Activated CD4-positive, alpha-beta T cell treated with anti-CD3 and anti-CD28 coated beads for 4 hours (primary cell): ENCODE data around the gene ELAVL4.

Experiments used
- DNase-seq, 2 donors: peaks; one replicate each; pipeline ENCODE4 v3.0.0-alpha.2; 2020

Gene ELAVL4

GRCh38 chr1:50108497-50109059 is at the start of gene ELAVL4:
TSS of gene ELAVL4 (plus strand) at chr1:50108920. CDS start at chr1:50109190, 270 bp downstream.
- DNase-seq: no peak

- DNase-seq: no peak
These were observed 48.4 kb upstream of the ELAVL4 start for GRCh38 chr1:50060279-50060678.

- no peak for DNase-seq
These were observed 41.9 kb upstream of the ELAVL4 start for GRCh38 chr1:50066806-50067205.

- no peak for DNase-seq
These were observed 33.8 kb upstream of the ELAVL4 start for GRCh38 chr1:50074931-50075330.

- DNase-seq: no peak
These were observed 31.4 kb upstream of the ELAVL4 start for GRCh38 chr1:50077273-50077672.

- DNase-seq: no peak
These were observed 27.7 kb upstream of the ELAVL4 start for GRCh38 chr1:50080904-50081586.

GRCh38 chr1:50084389-50084788 is 24.3 kb upstream of the ELAVL4 start:
- no peak for DNase-seq

GRCh38 chr1:50091068-50091467 is 17.7 kb upstream of the ELAVL4 start:
- no peak for DNase-seq

- DNase-seq: no peak
These were observed 13.0 kb upstream of the ELAVL4 start for GRCh38 chr1:50095716-50096115.

- DNase-seq: no peak
These were observed 11.6 kb upstream of the ELAVL4 start for GRCh38 chr1:50097021-50097679.

GRCh38 chr1:50097791-50098190 is 10.9 kb upstream of the ELAVL4 start:
- DNase-seq: no peak

- no peak for DNase-seq
These were observed 10.1 kb upstream of the ELAVL4 start for GRCh38 chr1:50098591-50099021.

GRCh38 chr1:50099654-50100053 is 9.1 kb upstream of the ELAVL4 start:
- no peak for DNase-seq

GRCh38 chr1:50103615-50104081 is 5.1 kb upstream of the ELAVL4 start:
- DNase-seq: no peak

- no peak for DNase-seq
These were observed 3.3 kb upstream of the ELAVL4 start for GRCh38 chr1:50105433-50105832.

- DNase-seq: no peak
These were observed 2.5 kb upstream of the ELAVL4 start for GRCh38 chr1:50106095-50106761.

- no peak for DNase-seq
These were observed 396 bp downstream of the ELAVL4 start for GRCh38 chr1:50109116-50109515.

- DNase-seq: no peak
These were observed 941 bp downstream of the ELAVL4 start for GRCh38 chr1:50109647-50110075.

- no peak for DNase-seq
These were observed 1.4 kb downstream of the ELAVL4 start for GRCh38 chr1:50110151-50110550.

GRCh38 chr1:50110656-50111055 is 1.9 kb downstream of the ELAVL4 start:
- no peak for DNase-seq

GRCh38 chr1:50111503-50111902 is 2.8 kb downstream of the ELAVL4 start:
- DNase-seq: no peak

GRCh38 chr1:50112193-50112592 is 3.5 kb downstream of the ELAVL4 start:
- no peak for DNase-seq

GRCh38 chr1:50123071-50123470 is 14.4 kb downstream of the ELAVL4 start:
- no peak for DNase-seq
